Measurements from ENCODE around the gene ROBO1. TPM values are rescaled to one million over a fixed set of nuclear protein-coding genes. Genes with fewer than 3 reads are reported as not detected.

The ROBO1 gene
- total and polyA plus RNA-seq, 2 of the 8 experiments (the other 6 are each of a cell fraction or from before 2014, with no cell fraction given), result 51.4 to 91.0 TPM

GRCh38 chr3:78706906-78707523, 1060.8 kb downstream of the ROBO1 start:
- no peak overlapping the region for H2BK120ac ChIP-seq (replicated peaks; ENCODE audit: low read depth, low read length)
- H2BK5ac ChIP-seq (ENCODE audit: low read depth, low read length), result no peak overlapping the region
- no peak overlapping the region for H3K56ac ChIP-seq (replicated peaks; ENCODE audit: insufficient read length, low read depth, low read length)
- no peak overlapping the region for H3K23ac ChIP-seq (ENCODE audit: insufficient read length)
- no peak overlapping the region for H2BK12ac ChIP-seq (ENCODE audit: low read depth, low read length)
- no peak overlapping the region for H3K18ac ChIP-seq (ENCODE audit: extremely low read depth, low read length)
- H2BK15ac ChIP-seq (ENCODE audit: low read length), result no peak overlapping the region
- H4K5ac ChIP-seq (ENCODE audit: insufficient read length, low read depth, low read length), result no peak overlapping the region
- H2AFZ ChIP-seq (ENCODE audit: low read length), result no peak overlapping the region
- H3K4ac ChIP-seq (replicated peaks; ENCODE audit: insufficient read length, low read depth, low read length), result no peak overlapping the region
- H4K20me1 ChIP-seq (replicated peaks in 1 of 2; ENCODE audit: control insufficient read depth in 1 of 2, insufficient read depth in 2 of 2, low read length in 2 of 2), result peaks cover 0 to 1% of the 10 kb centered on the region in 2 experiments
- no peaks in the 10 kb centered on the region for H3K79me1 ChIP-seq (ENCODE audit: low read depth, low read length)
- no peaks in the 10 kb centered on the region for H3K27me3 ChIP-seq (replicated peaks in 1 of 4; ENCODE audit: control insufficient read depth in 3 of 4, extremely low read depth in 1 of 4, insufficient read depth in 3 of 4, low read length in 3 of 4)
- H2AK5ac ChIP-seq (ENCODE audit: low read depth, low read length), result no peak overlapping the region
- H3K4me1 ChIP-seq (replicated peaks in 1 of 4; ENCODE audit: control insufficient read depth in 3 of 4, insufficient read depth in 4 of 4, low read length in 3 of 4), result no peaks in the 10 kb centered on the region
- no peak overlapping the region for H3K4me3 ChIP-seq (ENCODE audit: extremely low read depth in 1 of 4, insufficient read depth in 2 of 4, low read depth in 3 of 4, low read length in 4 of 4)
- H4K91ac ChIP-seq (replicated peaks; ENCODE audit: insufficient read length, low read length), result no peak overlapping the region
- no peak overlapping the region for H3K4me2 ChIP-seq (ENCODE audit: insufficient read depth in 1 of 2, low read depth in 2 of 2, low read length in 2 of 2)
- peaks cover 0 to 2% (median 0%) of the 10 kb centered on the region in 4 experiments; a peak in 1 of 8 replicates for H3K36me3 ChIP-seq (ENCODE audit: control insufficient read depth in 2 of 4, insufficient read depth in 4 of 4, low read length in 3 of 4)
- DNase-seq (ENCODE audit: low read depth in 1 of 2, low spot score in 2 of 2), result no peak
- no peak overlapping the region for H2BK20ac ChIP-seq (ENCODE audit: low read length)
- FAIRE-seq, result no peak
- CTCF ChIA-PET (ENCODE audit: partially characterized antibody), result interaction anchor here (1.4 kb wide), 1 partner anchor 34 kb away, joined by 4 read pairs; no protein-coding TSS in a partner anchor
- POLR2A ChIA-PET (ENCODE audit: partially characterized antibody), result no interaction called here
- no peak overlapping the region for H3K14ac ChIP-seq (ENCODE audit: insufficient read length)
- no peaks in the 10 kb centered on the region for H3K79me2 ChIP-seq (ENCODE audit: control insufficient read depth in 1 of 2, insufficient read depth in 2 of 2, low read length in 2 of 2)
- no peaks in the 10 kb centered on the region for H3K9me3 ChIP-seq (ENCODE audit: insufficient read depth in 2 of 2, low read depth in 1 of 2, low read length in 1 of 2)
- H3K27ac ChIP-seq (ENCODE audit: low read depth, low read length), result no peak overlapping the region
- TF ChIP-seq SP1 (IDR thresholded peaks at IDR 0.05; ENCODE audit: low read depth, low read length) (no peak), HDAC6 (IDR thresholded peaks at IDR 0.05; ENCODE audit: low read depth, low read length) (no peak)
- H4K8ac ChIP-seq (ENCODE audit: extremely low read depth, insufficient read depth, low read length), result no peak overlapping the region
- WGBS, 2 experiments (ENCODE audit: extremely low coverage in 1 of 2, insufficient coverage in 1 of 2, insufficient read length in 1 of 2, insufficient replicate concordance in 2 of 2, low coverage in 1 of 2, low lambda C conversion rate in 2 of 2, missing lambda C conversion rate in 1 of 2), result 93% methylated on average over 3 of the region's 3 CpGs; no CpG with 5 or more reads in 1 of the 2 experiments
- no peaks in the 10 kb centered on the region for H3K23me2 ChIP-seq (ENCODE audit: low read depth, low read length)
- H3K9ac ChIP-seq (replicated peaks in 1 of 4; ENCODE audit: extremely low read depth in 1 of 4, low read depth in 3 of 4, low read length in 3 of 4), result no peak overlapping the region
